HFF-Myc (cell line): ENCODE data around the gene NLRX1.
"Not testable (repeated sequence)": the region's sequence is repeated elsewhere in the genome, so short reads cannot be mapped to it uniquely, and the experiment has no call there.

Experiments used
- DNase-seq: peaks from one replicate; pipeline ENCODE4 v3.0.0-alpha.2; 2011; ENCODE audit warnings: low read depth; ENCODE audit errors: extremely low read depth
- H3K4me3 ChIP-seq: replicated peaks from 2 replicates; pipeline ENCODE4 v1.5.1; 2011; ENCODE audit warnings: low read depth, mild to moderate bottlenecking, control low read depth, low read length
- CTCF ChIP-seq: IDR thresholded peaks from 2 replicates; pipeline ENCODE4 v1.5.1; 2012; ENCODE audit warnings: mild to moderate bottlenecking, low read depth, low read length, control low read depth; ENCODE audit errors: missing control alignments

The NLRX1 gene

DNA sequence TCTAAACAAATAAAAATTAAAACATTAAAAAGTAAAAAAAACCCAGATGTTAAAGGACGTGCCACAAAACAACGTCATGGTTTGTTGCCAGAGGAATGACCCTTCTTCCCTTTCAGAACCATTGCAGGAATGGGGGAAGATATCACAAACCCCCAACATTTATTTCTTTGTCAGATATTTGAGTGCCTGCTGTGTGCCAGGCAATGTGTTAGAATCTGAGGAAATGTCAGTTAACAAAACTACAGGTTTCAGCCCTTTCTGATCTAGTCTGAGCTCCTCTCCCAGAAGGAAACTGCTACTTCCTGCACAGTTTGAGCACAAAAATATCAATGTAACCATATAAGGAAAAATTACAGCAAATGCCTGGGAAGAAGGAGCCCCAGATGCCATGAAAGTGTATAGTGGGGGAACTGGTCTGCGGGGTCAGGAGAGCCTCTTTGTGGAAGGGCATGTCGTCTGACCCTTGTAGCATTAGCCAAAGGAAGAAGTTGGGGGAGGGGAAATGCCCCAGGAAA is 9.7 kb downstream of the NLRX1 start:
- DNase-seq = no peak
- TF ChIP-seq CTCF = no peak
- H3K4me3 ChIP-seq = no peak overlapping the region

- no peak for DNase-seq
- H3K4me3 ChIP-seq = no peak overlapping the region
- TF ChIP-seq CTCF = no peak
Measured at GRCh38 chr11:119179342-119179741, 10.8 kb downstream of the NLRX1 start.

- H3K4me3 ChIP-seq = no peak overlapping the region
- no peak for TF ChIP-seq CTCF
- DNase-seq = no peak
Measured at GRCh38 chr11:119179983-119180382, 11.5 kb downstream of the NLRX1 start.

GRCh38 chr11:119180729-119181676 is 12.5 kb downstream of the NLRX1 start:
- no peak overlapping the region for H3K4me3 ChIP-seq
- no peak for TF ChIP-seq CTCF
- no peak for DNase-seq

GRCh38 chr11:119181677-119182412 is 13.3 kb downstream of the NLRX1 start:
- no peak overlapping the region for H3K4me3 ChIP-seq
- no peak for TF ChIP-seq CTCF
- DNase-seq = no peak

DNA sequence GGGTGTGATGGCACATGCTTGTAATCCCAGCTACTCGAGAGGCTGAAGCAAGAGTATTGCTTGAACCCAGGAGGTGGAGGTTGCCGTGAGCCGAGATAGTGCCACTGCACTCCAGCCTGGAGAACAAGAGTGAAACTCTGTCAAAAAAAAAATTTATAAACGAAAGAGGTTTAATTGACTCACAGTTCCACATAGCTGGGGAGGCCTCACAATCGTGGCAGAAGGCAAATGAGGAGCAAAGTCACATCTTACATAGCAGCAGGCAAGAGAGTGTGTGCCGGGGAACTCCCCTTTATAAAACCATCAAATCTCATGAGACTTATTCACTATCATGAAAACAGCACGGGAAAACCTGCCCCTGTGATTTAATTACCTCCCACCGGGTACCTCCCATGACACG is 15.9 kb downstream of the NLRX1 start:
- DNase-seq, H3K4me3 ChIP-seq: not testable (repeated sequence)
